HG03039 (cell line): ENCODE results near the gene POC1A.
"Not testable (repeated sequence)": the region's sequence is repeated elsewhere in the genome, so short reads cannot be mapped to it uniquely, and the experiment has no call there.

Experiments used
- ATAC-seq: cut with Tn5 transposase; IDR thresholded peaks from one replicate; pipeline ENCODE4 v1.9.1; 2021; ENCODE audit warnings: mild to moderate bottlenecking, moderate library complexity; ENCODE audit not compliant: unreplicated experiment

POC1A gene

GRCh38 chr3:52054661-52055511, 99.3 kb downstream of the POC1A start:
- ATAC-seq: no peak

- ATAC-seq: no peak
Measured at GRCh38 chr3:52053307-52054304, 100.6 kb downstream of the POC1A start.

- no peak for ATAC-seq
Measured at GRCh38 chr3:52052831-52053306, 101.4 kb downstream of the POC1A start.

GRCh38 chr3:52051444-52051843, 102.8 kb downstream of the POC1A start:
- no peak for ATAC-seq

- ATAC-seq: no peak
Measured at GRCh38 chr3:52050571-52050970, 103.7 kb downstream of the POC1A start.

GRCh38 chr3:52049503-52049902, 104.7 kb downstream of the POC1A start:
- ATAC-seq: no peak

GRCh38 chr3:52047295-52047960, 106.8 kb downstream of the POC1A start:
- ATAC-seq: no peak

- ATAC-seq: no peak
Measured at GRCh38 chr3:52046902-52047239, 107.4 kb downstream of the POC1A start.

GRCh38 chr3:52046186-52046901, 107.9 kb downstream of the POC1A start:
- ATAC-seq: no peak

- ATAC-seq: no peak
Measured at GRCh38 chr3:52044869-52045619, 109.2 kb downstream of the POC1A start.

GRCh38 chr3:52043750-52044149, 110.5 kb downstream of the POC1A start:
- ATAC-seq: no peak

- not testable (repeated sequence) for ATAC-seq
Measured at GRCh38 chr3:52043039-52043438, 111.2 kb downstream of the POC1A start.

GRCh38 chr3:52041118-52041731, 113.0 kb downstream of the POC1A start:
- no peak for ATAC-seq

- ATAC-seq: no peak
Measured at GRCh38 chr3:52040600-52040999, 113.6 kb downstream of the POC1A start.

GRCh38 chr3:52039846-52040245, 114.4 kb downstream of the POC1A start:
- no peak for ATAC-seq

- no peak for ATAC-seq
Measured at GRCh38 chr3:52039426-52039825, 114.8 kb downstream of the POC1A start.

- no peak for ATAC-seq
Measured at GRCh38 chr3:52038227-52038626, 116.0 kb downstream of the POC1A start.

- ATAC-seq: no peak
Measured at GRCh38 chr3:52037291-52037690, 116.9 kb downstream of the POC1A start.

GRCh38 chr3:52036829-52037228, 117.4 kb downstream of the POC1A start:
- no peak for ATAC-seq
